ENCODE measurements around the gene FOXJ3.

GRCh38 chr1:42305639-42306038 is 29.4 kb downstream of the FOXJ3 start:
- TF ChIP-seq CTCF (IDR thresholded peaks at IDR 0.05; ENCODE audit: insufficient read depth, low read length, poor library complexity, severe bottlenecking) (no peak), EZH2phosphoT487 (conservative IDR thresholded peaks at IDR 0.05; ENCODE audit: low read length) (no peak)

All from SU-DHL-6 (cell line).